Uterus (tissue), 2 donors: Measurements from ENCODE around the gene UBR1.

ENCODE experiments used
- CTCF ChIP-seq, 4 experiments: fragments of 200-600 bp in 2 of 4; fragments of 450-650 bp in 2 of 4; sonication (generic) in 2 of 4; IDR thresholded peaks; one replicate each; pipeline ENCODE4 v1.5.1; 2016 to 2019; ENCODE audit warnings: antibody characterized with exemption in 4 of 4, mild to moderate bottlenecking in 2 of 4, moderate library complexity in 1 of 4
- POLR2A ChIP-seq, 2 donors: fragments of 450-650 bp; IDR thresholded peaks; one replicate each; pipeline ENCODE4 v1.6.1; 2016; ENCODE audit warnings: antibody characterized with exemption in 2 of 2, mild to moderate bottlenecking in 1 of 2, moderate library complexity in 1 of 2

- no peak for TF ChIP-seq POLR2A (IDR thresholded peaks at IDR 0.05)
- TF ChIP-seq CTCF (IDR thresholded peaks at IDR 0.05) = no peak
Measured at GRCh38 chr15:43127752-43128151, 21.9 kb upstream of the UBR1 start.
